Activated CD8-positive, alpha-beta T cell treated with anti-CD3 and anti-CD28 coated beads for 36 hours (primary cell): Measurements from ENCODE around the gene ADORA3. TPM values are rescaled to one million over a fixed set of nuclear protein-coding genes. Genes with fewer than 3 reads are reported as not detected.
A peak's percentile ranks its signal among the peaks of the same experiment; 100 is the strongest.

Experiments used
- ATAC-seq: fragments of 200-7000 bp; cut with Tn5 transposase; one replicate; pipeline ENCODE4 v1.10.0; 2021; ENCODE audit warnings: mild to moderate bottlenecking, moderate library complexity
- CTCF ChIA-PET: fragments of 350-600 bp; sonication (Branson Sonifier 250); formaldehyde crosslinking; loops from one replicate; lab custom pipeline; 2021; ENCODE audit warnings: antibody characterized with exemption; lab: Charles Lee
- POLR2A ChIA-PET: fragments of 350-600 bp; sonication (Branson Sonifier 250); formaldehyde crosslinking; loops from one replicate; lab custom pipeline; 2021; ENCODE audit warnings: antibody characterized with exemption; lab: Charles Lee
- DNase-seq: peaks from one replicate; pipeline ENCODE4 v3.0.0-alpha.2; 2020
- H3K27ac Mint-ChIP-seq: one replicate; pipeline ENCODE4 v1.8.0; 2021; ENCODE audit warnings: mild to moderate bottlenecking, mixed read lengths
- H3K27me3 Mint-ChIP-seq: one replicate; pipeline ENCODE4 v1.8.0; 2021; ENCODE audit warnings: mixed read lengths
- H3K36me3 Mint-ChIP-seq: one replicate; pipeline ENCODE4 v1.8.0; 2021; ENCODE audit warnings: low read depth, mixed read lengths
- H3K4me1 Mint-ChIP-seq: one replicate; pipeline ENCODE4 v1.8.0; 2021; ENCODE audit warnings: low read depth, mixed read lengths
- H3K4me3 Mint-ChIP-seq: one replicate; pipeline ENCODE4 v1.8.0; 2021; ENCODE audit warnings: mild to moderate bottlenecking, moderate library complexity, mixed read lengths
- H3K9me3 Mint-ChIP-seq: one replicate; pipeline ENCODE4 v1.8.0; 2021; ENCODE audit warnings: mixed read lengths
- CTCF ChIP-seq: fragments of 200-600 bp; IDR thresholded peaks from one replicate; pipeline ENCODE4 v1.8.0; 2022; ENCODE audit warnings: antibody characterized with exemption, mild to moderate bottlenecking
- intact Hi-C: fragments of 100-400 bp; cut with micrococcal nuclease; formaldehyde crosslinking; loops from one replicate; pipeline ENCODE4 v1.10.0; 2022
- total RNA-seq, 2 experiments: library from RNA; stranded (reverse); gene quantifications; one replicate each; pipeline ENCODE4 v1.2.3, GENCODE V29; 2021

Gene ADORA3
- total RNA-seq, 2 experiments from 2014 or later = not detected

DNA sequence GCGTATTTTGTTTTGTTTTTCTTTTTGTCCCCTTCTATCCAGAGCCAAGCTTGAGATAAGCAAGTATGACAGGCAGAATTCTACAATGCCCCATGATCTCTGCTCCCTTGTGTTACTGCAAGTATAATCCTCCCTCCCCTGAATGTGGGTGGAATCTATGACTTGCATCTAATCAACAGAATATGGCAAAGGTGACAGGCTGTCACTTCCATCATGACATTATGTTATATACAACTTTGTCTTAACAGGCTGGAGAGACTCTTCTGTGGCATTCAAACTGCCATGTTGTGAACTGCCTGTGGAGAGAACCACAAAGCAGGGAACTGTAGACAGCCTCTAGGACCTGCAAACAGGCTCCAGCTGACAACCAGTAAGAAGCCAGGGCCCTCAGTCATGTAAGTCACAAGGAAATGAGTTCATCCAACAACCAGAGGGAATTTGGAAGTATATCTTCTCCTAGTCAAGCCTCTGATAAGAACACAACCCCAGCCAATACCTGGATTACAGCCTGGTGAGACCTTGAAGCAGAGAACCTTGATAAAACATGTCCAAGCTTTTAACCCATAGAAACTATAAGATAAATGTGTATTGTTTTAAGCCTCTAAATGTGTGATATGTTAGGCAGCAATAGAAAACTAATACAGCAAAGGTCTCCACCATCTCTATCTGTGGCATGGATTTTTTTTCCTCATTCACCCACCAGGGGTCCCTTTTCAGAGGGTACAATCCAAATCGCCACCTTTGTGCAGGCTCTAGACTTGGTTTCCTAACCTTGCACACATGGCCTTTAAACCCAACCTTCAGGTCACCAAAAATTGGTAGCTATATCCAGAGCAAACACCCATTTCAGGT, 35.3 kb downstream of the ADORA3 start:
- Mint-ChIP-seq H3K36me3 (peaks cover 28% of the 10 kb centered on the region), H3K27ac (no peak overlapping the region), H3K9me3 (no peaks in the 10 kb centered on the region), H3K4me1 (peaks cover 13% of the 10 kb centered on the region), H3K4me3 (no peak overlapping the region), H3K27me3 (no peaks in the 10 kb centered on the region)
- ChIA-PET POLR2A (interaction anchor here (0.7 to 1.3 kb wide), 3 partner anchors 11 to 163 kb away, joined by 3 read pairs; no protein-coding TSS in a partner anchor), CTCF (interaction anchor here (0.7 to 1.5 kb wide), 8 partner anchors 9 to 300 kb away, joined by 3 to 8 read pairs (median 4); no protein-coding TSS in a partner anchor)
- TF ChIP-seq CTCF = no peak
- intact Hi-C loops = no loop called here
- no peak for ATAC-seq
- DNase-seq = no peak

GRCh38 chr1:111466480-111466879, 37.0 kb downstream of the ADORA3 start:
- POLR2A ChIA-PET = interaction anchor here (1.5 kb wide), 1 partner anchor 9 kb away, joined by 3 read pairs; no protein-coding TSS in a partner anchor
- H3K27me3 Mint-ChIP-seq = no peaks in the 10 kb centered on the region

GRCh38 chr1:111465754-111466153, 37.7 kb downstream of the ADORA3 start:
- Mint-ChIP-seq H3K27ac (no peak overlapping the region), H3K36me3 (peaks cover 33% of the 10 kb centered on the region), H3K27me3 (no peaks in the 10 kb centered on the region), H3K4me3 (no peak overlapping the region), H3K9me3 (no peaks in the 10 kb centered on the region), H3K4me1 (peaks cover 9% of the 10 kb centered on the region)
- intact Hi-C loops = no loop called here
- TF ChIP-seq CTCF = no peak
- DNase-seq (no peak), ATAC-seq (no peak)
- CTCF ChIA-PET = interaction anchor here (1.0 to 1.6 kb wide), 3 partner anchors 16 to 65 kb away, joined by 3 to 7 read pairs (median 3); no protein-coding TSS in a partner anchor
- POLR2A ChIA-PET = interaction anchor here (0.7 to 1.5 kb wide), 2 partner anchors 9 to 16 kb away, joined by 3 read pairs; no protein-coding TSS in a partner anchor

More at GRCh38 chr1:111466480-111466879, 37.0 kb downstream of the ADORA3 start:
- ATAC-seq (no peak), DNase-seq (no peak)
- Mint-ChIP-seq H3K4me1 (peaks cover 9% of the 10 kb centered on the region), H3K9me3 (no peaks in the 10 kb centered on the region), H3K27ac (no peak overlapping the region), H3K4me3 (no peak overlapping the region), H3K36me3 (peaks cover 31% of the 10 kb centered on the region)
- CTCF ChIA-PET = interaction anchor here (0.8 to 1.0 kb wide), 2 partner anchors 10 to 281 kb away, joined by 3 read pairs; no protein-coding TSS in a partner anchor
- TF ChIP-seq CTCF = no peak
- intact Hi-C loops = no loop called here

GRCh38 chr1:111463029-111463683, 40.3 kb downstream of the ADORA3 start:
- peaks cover 46% of the 10 kb centered on the region for H3K36me3 Mint-ChIP-seq
- no peak overlapping the region for H3K4me3 Mint-ChIP-seq
- H3K9me3 Mint-ChIP-seq = no peaks in the 10 kb centered on the region
- no peaks in the 10 kb centered on the region for H3K27me3 Mint-ChIP-seq
- H3K4me1 Mint-ChIP-seq = peaks cover 15% of the 10 kb centered on the region
- DNase-seq = no peak
- ChIA-PET POLR2A (interaction anchor here (1.2 to 1.6 kb wide), 4 partner anchors 10 to 25 kb away, joined by 3 to 5 read pairs (median 4); partner anchors contain the start of genes ATP5PB and WDR77), CTCF (interaction anchor here (0.9 to 2.4 kb wide), 5 partner anchors 10 to 288 kb away, joined by 3 to 12 read pairs (median 3); no protein-coding TSS in a partner anchor)
- no peak for TF ChIP-seq CTCF
- intact Hi-C loops = no loop called here
- no peak for ATAC-seq
- H3K27ac Mint-ChIP-seq = peak overlapping the region; percentile 22
